GM21447 (cell line): ENCODE results near the gene MYD88.

Experiments
- ATAC-seq: cut with Tn5 transposase; IDR thresholded peaks from one replicate; pipeline ENCODE4 v1.9.1; 2021; ENCODE audit not compliant: unreplicated experiment

Gene MYD88

DNA sequence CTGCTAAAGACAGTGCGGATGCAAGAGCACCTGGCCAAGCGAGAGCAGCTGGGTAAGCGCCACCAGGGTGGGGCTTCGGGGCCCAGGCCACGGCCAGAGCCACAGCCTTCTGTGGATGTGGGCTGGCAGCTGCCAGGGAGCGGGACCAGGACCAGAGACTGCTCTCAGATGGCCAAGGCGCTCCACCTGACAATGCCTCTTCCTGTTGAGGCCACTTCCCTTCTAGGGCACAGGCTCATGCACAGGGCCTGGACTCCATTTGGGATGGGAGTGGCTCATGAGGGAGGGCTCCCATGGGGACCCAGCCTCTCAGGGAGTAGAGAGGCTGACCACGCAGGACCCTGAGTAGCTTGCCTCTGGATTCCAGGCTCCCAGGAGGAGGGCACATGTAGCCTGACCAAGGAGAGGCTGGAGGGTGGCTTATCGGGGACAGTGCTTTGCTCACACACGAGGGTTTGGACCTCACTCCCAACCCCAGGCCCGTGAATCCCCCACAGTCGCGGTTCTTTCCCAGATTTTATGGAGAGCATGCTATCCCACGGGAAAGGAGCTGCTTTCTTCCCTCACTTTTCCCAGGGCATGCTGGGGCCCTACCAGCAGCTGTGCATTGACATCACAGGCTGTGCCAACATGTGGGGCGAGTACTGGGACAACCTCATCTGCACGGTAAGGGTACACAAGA is 26.6 kb upstream of the MYD88 start:
- no peak for ATAC-seq

DNA sequence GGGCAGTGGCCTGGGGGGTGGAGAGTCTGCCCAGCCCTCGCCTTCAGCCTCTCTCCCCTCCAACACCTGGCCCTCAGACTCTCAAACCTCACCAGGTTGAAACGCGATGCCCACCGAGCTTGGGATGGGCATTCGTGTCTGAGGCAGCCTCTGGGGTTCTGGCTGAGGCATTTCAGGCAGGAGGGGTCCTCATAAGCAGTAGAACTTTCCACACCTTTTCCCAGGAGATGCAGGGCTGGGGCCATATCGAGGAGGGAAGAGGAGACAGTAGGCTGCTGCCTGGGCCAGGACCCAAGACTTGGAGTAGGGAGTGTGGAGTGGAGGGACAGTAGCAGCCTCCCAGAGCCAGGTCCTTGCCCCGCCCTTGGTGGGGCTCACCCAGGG is 26.1 kb upstream of the MYD88 start:
- ATAC-seq = no peak

DNA sequence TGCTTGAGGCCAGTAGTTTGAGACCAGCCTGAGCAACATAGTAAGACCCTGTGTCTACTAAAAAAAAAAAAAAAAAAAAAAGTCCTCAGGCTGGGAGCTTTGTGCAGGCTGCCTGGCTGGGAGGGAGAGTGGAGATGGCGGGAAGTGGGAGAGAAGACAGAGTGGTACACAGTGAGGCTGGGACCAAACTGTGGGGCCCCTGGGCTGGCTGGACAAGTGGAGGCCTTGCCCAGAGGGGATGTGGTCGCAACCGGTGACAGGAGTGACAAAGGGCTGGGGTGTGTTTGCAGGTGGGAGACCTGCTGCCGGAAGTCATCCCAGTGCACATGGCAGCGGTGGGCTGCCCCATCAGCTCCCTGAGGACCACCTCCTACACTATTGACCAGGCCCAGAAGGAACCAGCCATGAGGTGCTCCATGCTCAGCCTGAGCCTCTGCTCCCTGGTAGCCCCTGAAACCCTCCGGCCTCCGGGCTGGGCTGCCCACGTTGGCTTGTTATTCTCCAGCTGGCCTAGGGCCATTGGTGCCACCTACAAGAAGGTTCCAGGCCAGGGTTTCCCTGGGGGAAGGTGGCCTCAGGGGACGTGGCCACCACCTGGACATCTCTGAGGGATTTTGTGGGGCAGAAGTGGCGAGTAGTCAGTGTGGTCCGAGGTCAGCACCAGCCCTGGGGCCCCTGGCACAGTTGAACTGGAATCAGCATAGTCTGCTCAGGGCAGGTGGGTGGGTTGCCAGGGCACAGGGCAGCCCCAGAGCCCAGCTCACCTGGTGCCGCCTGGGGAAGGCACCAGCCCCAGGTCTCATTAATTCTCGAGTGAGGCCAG is 24.2 kb upstream of the MYD88 start:
- ATAC-seq = no peak

DNA sequence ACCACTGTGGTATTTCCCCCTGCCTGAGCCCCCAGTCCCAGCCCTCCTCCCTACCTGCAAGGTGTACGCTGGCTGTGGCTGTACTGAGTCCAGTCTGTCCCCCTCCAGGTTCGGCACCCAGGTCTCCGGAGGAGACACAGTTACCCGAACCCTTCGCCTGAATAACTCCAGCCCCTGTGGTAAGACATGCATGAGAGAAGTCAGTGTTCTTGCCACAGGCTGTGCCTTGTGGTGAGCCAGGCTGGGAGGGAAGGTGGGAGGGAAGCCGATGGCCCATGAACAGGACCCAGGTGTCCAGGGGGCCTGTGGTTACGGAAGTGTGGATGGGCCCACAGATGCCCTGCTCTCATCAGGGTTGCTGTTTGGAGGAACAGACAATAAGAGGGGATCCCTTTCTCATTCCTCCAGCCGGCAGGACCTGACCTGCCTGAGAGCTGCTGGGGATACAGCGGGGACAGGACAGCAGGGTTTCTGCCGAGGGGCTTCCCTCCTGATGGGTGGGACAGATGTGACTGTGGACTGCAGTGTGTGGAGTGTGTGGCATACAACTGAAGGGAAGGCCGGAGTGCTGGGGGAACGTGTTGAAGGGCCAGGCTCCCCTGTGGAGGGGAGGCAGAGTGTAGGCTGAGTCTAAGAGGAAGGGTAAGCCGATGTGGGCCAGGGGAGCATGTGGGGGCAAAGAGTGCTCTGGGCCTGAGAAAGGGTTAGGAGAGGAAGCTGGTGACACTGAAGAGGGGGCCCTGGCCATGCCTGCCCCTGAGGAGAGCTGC is 23.4 kb upstream of the MYD88 start:
- ATAC-seq = no peak

DNA sequence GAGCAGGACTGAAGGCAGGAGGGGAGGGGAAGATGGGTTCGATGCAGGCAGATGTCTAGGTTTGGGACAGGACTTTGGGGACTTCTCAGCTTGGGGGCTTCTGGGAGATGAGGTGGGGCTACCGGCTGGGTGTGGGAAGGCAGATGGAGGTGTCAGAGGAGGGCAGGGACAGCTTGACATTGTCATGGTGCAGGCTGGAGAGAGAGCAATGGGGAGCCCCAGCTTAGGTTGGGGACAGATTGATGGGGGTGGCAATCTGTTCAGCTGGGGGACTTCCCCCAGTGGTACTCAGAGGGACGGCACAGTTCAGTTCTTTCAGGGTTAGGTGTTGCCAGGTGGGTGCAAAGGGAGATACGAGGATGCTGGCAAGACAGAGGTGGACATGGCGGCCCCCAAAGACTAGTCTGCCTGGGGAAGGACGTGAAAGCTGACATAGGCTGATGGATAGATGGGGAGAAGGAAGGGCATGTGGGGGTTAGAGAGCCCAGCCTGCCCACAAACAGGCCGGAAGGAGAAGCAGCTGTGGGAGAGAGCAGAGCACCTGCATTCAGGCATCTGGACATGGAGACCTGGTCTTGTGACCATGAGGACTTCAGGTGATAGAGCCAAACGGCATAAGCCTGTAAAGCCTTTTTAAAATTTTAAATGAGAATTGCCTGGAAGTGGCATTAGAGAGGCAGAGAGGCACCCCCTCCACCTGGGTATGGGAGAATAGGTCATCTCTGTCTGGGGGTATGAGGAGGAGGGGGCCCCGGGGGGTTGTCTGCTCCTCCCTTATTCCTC is 22.6 kb upstream of the MYD88 start:
- ATAC-seq = no peak

DNA sequence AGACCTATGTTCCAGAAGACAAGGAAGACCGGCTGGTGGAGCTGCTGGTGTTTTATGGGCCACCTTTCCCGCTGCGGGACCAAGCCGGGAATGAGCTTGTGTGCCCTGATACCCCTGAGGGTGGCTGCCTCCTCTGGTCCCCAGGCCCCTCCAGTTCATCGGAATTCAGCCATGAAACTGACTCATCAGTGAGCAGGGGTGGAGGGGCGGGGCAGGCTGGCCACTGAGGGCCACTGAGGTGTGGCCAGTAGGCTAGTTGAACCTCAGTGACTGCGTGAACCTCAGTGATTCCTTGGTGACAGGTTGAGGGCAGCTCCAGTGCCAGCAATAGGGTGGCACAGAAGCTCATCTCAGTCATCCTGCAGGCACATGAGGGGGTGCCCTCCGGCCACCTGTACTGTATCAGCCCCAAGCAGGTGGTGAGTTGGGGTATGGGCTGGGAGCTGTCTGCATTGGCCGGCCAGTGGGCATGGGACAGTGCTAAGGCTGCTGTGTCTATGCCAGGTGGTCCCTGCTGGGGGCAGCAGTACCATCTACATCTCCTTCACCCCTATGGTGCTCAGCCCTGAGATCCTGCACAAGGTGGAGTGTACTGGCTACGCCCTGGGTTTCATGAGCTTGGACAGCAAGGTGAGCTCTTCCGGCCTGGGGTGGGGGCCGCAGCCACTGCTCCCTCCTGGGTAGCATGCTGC is 21.8 kb upstream of the MYD88 start:
- no peak for ATAC-seq

DNA sequence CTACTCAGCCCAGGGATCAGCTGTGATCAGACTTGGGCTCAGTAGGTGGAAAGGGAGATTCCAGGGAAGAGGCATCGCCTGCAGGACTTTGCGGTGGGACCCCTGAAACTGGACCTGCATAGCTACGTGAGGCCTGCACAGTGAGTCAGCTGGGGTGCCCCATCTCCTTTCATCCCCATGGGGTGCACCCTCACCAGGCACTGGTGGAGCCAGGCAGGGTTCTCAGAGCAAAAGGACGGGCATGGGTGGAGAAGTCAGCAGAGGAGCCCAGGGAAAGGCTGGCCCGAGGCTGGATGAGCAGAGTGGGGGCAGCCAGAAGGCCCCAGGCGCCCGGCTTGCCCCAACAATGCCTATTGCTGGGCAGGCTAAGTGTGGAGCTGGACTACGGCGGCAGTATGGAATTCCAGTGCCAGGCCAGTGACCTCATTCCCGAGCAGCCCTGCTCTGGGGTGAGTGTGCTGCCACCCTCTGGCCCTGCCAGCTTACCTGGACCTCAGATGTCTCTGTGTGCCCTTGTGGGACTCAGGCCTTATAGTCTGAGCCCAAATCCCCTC is 21.2 kb upstream of the MYD88 start:
- ATAC-seq = no peak

DNA sequence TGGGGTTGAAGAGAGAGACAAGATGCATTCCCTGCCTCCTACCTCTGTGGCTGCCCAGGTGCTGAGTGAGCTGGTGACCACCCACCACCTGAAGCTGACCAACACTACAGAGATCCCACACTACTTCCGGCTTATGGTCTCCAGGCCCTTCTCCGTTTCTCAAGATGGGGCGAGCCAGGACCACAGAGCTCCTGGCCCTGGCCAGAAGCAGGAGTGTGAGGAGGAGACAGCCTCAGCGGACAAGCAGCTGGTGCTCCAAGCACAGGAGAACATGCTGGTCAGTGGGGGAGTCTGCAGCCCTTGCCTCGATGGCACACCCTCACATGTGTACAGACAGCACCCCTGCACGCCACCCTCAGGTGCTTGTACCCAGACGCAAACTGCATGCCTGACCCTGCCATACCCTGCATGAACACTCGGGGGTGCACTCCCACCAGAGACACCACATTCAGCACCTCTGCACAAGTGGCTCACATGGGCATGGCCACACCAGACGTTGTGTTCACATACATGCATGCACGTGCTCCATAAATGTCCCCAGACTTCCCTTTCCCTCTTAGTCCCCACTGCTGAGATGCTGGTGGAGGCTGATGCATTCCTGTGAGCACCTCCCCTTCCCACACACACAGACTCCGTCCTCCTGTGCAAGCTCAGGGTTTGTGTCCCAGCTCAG is 20.6 kb upstream of the MYD88 start:
- ATAC-seq = peak; percentile 75

DNA sequence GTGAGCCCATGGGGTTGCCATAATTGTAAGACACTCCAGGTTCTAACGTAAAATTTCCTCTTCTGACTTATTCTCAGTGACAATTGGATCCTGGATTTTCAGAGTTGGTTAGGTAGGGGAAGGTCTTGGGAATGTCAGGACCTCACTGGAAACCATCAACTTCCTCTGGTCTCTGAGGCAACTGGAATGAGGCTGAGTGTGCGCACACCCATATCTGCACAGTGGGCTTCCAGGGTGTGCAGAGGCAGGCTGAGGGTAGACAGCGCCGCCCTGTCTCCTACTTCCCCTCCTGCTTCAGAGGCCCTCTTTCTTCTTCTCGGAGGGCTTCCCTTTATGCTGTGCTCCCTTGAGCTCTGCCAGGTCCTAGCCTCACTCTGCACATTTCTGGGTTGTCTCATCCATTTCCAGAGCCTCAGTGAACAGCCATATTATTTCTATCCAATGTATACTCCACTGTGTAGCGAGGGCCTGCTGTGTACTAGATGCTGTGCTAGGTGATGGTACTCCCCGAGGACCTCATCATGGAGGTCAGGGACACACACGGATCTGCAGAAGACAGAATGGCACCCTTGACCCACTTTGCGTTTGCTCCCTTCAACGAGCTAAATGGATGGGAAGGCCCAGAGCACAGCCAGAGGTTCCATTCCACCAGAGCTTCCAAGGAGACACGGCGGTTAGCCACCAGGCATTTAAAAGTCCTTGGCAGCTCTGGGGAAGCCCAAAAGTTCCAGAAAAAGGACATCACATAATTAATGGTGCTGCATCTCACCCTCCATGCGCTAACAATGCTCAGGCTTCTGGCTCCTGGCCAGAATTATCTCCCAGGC is 19.8 kb upstream of the MYD88 start:
- ATAC-seq = no peak

DNA sequence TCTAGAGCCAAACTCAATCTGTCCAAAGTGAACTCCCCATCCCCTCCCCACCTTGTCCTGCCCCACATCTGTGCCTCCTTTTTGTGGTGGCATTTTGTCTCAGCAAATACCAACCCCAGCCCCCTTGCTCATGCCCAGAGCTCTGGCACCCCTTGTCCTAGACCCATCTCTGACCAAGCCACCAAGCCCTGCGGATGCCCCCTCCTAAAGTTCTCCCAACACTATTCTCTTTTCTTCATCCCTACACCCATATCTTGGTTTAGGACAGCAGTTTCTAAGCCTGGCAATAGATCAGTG is 19.3 kb upstream of the MYD88 start:
- ATAC-seq = no peak

DNA sequence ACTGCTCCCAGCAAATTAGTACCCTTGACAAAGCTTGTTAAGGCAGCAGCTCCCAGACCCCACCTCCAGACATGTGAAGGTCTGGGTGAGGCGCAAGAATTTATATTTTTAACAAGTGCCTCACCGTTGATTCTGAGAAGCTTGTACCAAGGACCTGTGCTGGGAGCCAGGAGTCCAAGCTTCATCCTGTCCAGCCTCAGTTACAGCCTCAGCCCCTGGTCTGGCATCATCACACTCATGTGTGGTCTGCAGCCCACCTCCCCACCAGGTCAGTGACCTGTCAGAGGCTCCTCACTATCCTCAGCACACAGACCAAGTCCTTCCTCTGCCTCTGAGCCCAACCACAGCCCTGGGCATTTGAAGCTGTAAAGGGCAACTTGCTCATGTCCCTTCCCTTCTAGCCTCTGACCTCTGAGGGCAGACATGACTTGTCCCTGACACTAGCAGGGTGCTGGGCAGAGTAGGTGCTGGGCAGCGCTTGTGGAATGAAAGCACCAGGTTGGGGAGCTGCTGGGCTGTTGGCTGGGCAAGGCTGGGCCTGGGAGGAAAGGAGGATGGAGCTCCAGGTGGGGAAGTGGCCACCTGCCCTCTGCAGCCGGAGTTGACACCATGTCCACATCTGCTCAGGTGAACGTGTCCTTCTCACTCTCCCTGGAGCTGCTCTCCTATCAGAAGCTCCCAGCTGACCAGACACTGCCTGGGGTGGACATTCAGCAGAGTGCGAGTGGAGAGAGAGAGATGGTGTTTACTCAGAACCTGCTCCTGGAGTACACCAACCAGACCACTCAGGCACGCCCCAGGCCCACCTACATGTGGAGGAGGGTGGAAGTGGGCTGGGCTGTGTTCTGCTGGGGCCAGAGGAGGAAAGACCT is 18.4 kb upstream of the MYD88 start:
- ATAC-seq = no peak

DNA sequence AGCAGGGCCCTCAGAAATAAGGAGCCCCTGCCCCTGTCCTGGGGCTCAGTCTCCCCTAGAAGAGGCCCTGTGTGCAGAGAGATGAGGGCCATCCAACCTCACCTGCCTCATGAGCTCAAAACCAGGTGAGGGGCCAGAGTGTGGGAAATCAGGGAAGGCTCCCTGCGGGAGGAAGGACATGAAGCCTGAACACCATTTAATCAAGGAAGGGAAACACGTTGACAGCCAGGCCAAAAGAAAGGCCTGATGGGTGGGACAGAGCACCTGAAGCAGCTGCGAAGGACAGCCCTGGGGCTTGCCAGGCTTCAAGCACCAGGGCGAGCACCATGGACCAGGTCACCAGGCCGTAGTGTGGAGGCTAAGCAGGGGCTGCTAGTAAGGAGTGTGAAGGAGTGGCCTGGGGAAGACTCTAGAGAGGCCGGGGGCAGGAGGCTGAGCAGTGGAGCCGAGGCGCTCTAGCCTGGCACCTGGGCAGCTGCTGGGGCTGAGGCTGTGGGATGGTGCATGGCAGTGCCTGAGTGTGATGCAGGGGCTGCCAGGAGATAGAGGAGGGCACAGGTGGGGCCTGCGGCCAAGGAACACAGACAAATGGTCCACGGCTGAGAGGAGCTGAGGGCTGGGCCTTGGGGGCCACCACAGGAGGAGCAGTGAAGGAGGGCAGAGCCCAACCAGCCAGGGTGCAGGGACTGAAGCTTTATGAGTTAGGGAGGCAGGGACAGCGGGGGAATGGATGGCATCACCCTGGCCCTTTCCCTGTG is 17.6 kb upstream of the MYD88 start:
- no peak for ATAC-seq

DNA sequence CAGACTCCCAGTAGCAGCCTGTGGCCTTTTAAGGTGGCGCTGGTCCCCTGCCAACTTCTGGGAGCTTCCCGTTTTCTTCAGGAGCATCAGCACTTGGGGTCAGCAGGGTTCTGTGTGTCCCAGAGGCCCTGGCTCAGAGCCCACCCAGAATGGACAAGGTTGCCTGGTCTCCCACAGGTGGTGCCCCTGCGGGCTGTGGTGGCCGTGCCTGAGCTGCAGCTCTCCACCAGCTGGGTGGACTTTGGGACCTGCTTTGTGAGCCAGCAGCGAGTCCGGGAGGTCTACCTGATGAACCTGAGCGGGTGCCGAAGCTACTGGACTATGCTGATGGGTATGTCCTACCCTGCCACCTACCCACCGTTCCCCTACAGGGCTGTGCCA is 17.0 kb upstream of the MYD88 start:
- no peak for ATAC-seq

DNA sequence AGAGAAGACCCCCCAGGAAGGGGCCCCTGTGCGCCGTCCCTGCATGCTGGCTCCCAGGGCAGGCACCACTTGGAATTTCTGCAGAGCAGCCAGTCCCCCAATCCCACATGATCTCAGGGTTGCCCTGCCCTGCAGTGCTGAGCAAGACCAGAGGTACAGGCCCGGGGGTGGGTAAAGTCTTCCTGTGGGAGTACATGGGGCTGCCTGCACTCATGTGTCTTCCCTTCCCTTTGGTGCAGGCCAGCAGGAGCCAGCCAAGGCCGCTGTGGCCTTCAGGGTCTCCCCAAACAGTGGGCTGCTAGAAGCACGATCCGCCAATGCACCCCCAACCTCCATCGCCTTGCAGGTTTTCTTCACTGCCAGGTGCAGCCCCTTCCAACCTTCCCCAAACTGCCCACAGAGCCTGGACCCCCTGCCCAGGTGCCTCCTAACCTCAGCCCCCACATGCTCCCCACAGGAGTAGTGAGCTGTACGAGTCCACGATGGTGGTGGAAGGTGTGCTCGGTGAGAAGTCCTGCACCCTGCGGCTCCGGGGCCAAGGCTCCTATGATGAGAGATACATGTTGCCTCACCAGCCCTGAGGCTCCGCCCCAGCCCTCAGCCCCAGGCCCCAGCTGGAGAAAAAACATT is 16.5 kb upstream of the MYD88 start:
- ATAC-seq = no peak

DNA sequence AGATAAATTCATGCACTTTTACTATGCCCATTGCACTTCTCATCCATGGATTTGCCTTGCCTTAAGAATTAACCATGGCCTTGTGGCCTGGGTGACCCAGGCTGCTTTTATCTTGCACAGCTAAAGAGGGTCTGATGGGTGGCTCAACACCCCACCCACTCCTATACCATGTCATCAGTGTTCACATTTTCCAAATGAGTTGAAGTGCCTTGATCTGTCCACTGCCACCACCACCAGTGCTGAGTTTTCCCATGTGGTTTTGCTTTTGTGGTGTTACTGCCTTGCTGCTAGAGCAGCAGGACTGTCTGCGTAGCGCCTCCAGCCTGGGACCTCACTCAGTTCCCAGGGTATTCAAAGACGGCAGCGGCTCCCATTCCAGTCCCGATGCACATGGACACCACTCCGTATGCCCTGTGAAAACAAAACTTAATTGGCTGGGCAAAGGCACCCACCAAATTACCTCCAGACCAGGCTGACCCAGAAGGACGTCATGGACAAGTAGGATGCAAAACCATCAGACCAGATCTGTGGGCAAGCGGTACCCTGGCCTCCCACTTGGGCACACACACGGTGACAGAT is 15.7 kb upstream of the MYD88 start:
- ATAC-seq = no peak

DNA sequence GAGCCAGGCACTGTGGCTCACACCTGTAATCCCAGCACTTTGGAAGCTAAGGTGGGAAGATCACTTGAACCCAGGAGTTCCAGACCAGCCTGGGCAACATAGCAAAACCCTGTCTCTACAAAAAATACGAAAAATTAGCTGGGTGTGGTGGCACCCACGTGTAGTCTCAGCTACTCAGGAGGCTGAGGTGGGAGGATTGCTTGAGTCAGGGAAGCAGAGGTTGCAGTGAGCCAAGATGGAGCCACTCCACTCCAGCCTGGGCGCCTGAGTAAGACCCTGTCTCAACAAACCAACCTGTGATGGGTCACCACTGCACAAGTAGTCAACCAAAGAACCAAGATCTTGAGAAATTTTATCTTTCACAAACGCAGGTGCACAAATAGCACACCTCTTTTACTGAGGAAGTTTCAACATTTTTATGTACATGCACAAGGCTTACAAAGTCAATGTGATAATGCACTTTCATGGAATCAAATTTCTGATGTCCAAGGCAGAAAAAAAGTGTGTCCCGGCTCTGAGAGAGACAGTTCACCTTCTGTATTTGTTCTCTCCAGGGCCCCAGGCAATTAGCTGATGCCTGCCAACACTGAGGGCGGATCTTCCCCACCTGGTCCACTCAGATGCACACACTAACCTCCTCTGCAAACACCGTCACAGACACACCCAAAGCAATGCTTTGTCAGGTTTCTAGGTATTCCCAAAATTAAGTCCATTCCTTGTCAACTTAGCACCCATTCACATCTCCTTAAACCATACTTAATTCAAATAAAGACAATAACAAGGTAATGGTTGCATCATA is 13.9 kb upstream of the MYD88 start:
- no peak for ATAC-seq
